GM18520 (cell line): Measurements from ENCODE around the gene ZNF775.

Source experiments
- ATAC-seq: cut with Tn5 transposase; IDR thresholded peaks from one replicate; pipeline ENCODE4 v1.9.1; 2021; ENCODE audit not compliant: unreplicated experiment

Gene ZNF775

GRCh38 chr7:150434240-150434639 is 55.1 kb downstream of the ZNF775 start:
- no peak for ATAC-seq

GRCh38 chr7:150435047-150435389 is 55.9 kb downstream of the ZNF775 start:
- no peak for ATAC-seq

- peak; percentile 89 for ATAC-seq
Observed at GRCh38 chr7:150435390-150436073, 56.4 kb downstream of the ZNF775 start.

- no peak for ATAC-seq
Observed at GRCh38 chr7:150439967-150440366, 60.8 kb downstream of the ZNF775 start.

GRCh38 chr7:150441524-150441923 is 62.4 kb downstream of the ZNF775 start:
- no peak for ATAC-seq

GRCh38 chr7:150442811-150443210 is 63.7 kb downstream of the ZNF775 start:
- no peak for ATAC-seq

GRCh38 chr7:150443793-150444540 is 64.8 kb downstream of the ZNF775 start:
- ATAC-seq = no peak

- no peak for ATAC-seq
Observed at GRCh38 chr7:150444674-150445365, 65.7 kb downstream of the ZNF775 start.

- ATAC-seq = no peak
Observed at GRCh38 chr7:150446288-150446938, 67.3 kb downstream of the ZNF775 start.
